ENCODE results near the gene STK10.

DNA sequence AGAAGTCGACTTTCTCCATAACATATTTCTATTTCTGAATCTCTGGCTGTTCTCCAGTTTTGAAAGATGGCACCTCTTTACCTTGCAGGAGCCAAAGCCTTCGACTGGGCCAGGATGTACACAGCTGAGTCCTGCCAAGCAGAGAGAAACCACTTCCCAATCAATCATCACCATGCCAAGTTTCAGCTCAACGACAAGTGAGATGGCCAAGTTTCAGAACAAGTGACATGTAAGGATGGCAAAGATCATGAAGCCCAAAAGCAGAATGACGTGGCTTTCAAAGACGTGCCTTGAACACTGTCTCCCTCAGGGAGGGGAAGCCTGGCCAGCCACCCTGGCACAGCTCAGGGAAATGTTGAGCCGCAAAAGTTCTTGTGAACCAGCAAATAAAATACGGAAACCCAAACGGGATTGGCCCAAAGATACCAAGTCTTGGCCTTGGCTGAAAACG lies 17.7 kb downstream of the STK10 start:
- no peak for TF ChIP-seq TAF1 (IDR thresholded peaks at IDR 0.05; ENCODE audit: low read depth)
- TF ChIP-seq RAD21 (IDR thresholded peaks at IDR 0.05; ENCODE audit: low read depth) = no peak
- no peak for TF ChIP-seq TCF12 (IDR thresholded peaks at IDR 0.05; ENCODE audit: low read depth)
- no peak for TF ChIP-seq NFIC (IDR thresholded peaks at IDR 0.05)
- no peak for TF ChIP-seq CREB1 (IDR thresholded peaks at IDR 0.05; ENCODE audit: low read depth)
- no peak for TF ChIP-seq EP300 (IDR thresholded peaks at IDR 0.05; ENCODE audit: borderline replicate concordance)
- no peak for TF ChIP-seq CEBPB (IDR thresholded peaks at IDR 0.05)
- TF ChIP-seq, protein P1, sequence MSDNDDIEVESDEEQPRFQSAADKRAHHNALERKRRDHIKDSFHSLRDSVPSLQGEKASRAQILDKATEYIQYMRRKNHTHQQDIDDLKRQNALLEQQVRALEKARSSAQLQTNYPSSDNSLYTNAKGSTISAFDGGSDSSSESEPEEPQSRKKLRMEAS (IDR thresholded peaks at IDR 0.05) = no peak
- TF ChIP-seq, protein P2, sequence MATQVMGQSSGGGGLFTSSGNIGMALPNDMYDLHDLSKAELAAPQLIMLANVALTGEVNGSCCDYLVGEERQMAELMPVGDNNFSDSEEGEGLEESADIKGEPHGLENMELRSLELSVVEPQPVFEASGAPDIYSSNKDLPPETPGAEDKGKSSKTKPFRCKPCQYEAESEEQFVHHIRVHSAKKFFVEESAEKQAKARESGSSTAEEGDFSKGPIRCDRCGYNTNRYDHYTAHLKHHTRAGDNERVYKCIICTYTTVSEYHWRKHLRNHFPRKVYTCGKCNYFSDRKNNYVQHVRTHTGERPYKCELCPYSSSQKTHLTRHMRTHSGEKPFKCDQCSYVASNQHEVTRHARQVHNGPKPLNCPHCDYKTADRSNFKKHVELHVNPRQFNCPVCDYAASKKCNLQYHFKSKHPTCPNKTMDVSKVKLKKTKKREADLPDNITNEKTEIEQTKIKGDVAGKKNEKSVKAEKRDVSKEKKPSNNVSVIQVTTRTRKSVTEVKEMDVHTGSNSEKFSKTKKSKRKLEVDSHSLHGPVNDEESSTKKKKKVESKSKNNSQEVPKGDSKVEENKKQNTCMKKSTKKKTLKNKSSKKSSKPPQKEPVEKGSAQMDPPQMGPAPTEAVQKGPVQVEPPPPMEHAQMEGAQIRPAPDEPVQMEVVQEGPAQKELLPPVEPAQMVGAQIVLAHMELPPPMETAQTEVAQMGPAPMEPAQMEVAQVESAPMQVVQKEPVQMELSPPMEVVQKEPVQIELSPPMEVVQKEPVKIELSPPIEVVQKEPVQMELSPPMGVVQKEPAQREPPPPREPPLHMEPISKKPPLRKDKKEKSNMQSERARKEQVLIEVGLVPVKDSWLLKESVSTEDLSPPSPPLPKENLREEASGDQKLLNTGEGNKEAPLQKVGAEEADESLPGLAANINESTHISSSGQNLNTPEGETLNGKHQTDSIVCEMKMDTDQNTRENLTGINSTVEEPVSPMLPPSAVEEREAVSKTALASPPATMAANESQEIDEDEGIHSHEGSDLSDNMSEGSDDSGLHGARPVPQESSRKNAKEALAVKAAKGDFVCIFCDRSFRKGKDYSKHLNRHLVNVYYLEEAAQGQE (IDR thresholded peaks at IDR 0.05; ENCODE audit: low read depth) = no peak

Data from Ishikawa (cell line).